ENCODE data around the gene SMC1B.

DNA sequence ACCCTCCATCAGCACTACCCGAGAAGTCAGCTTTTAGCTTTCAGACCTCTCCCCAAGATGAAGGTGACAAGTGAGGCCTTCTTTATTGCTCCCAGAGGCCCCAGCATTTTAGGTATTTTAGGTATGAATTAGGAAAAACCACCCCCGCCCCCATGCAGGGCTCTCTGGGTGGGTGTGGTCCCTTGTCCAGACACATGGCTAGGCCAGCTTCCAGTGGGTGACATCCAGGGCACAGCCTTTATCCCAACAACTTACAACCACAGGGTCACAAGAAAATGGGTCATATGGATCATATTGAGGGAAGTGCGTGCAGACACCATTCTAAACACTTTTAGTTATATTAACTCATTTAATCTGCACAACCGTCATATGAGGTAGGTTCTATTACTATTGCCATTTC is 42.2 kb upstream of the SMC1B start:
- no peak for TF ChIP-seq POLR2AphosphoS5 (IDR thresholded peaks at IDR 0.05; ENCODE audit: low read depth, low read length)
- TF ChIP-seq, protein P1, sequence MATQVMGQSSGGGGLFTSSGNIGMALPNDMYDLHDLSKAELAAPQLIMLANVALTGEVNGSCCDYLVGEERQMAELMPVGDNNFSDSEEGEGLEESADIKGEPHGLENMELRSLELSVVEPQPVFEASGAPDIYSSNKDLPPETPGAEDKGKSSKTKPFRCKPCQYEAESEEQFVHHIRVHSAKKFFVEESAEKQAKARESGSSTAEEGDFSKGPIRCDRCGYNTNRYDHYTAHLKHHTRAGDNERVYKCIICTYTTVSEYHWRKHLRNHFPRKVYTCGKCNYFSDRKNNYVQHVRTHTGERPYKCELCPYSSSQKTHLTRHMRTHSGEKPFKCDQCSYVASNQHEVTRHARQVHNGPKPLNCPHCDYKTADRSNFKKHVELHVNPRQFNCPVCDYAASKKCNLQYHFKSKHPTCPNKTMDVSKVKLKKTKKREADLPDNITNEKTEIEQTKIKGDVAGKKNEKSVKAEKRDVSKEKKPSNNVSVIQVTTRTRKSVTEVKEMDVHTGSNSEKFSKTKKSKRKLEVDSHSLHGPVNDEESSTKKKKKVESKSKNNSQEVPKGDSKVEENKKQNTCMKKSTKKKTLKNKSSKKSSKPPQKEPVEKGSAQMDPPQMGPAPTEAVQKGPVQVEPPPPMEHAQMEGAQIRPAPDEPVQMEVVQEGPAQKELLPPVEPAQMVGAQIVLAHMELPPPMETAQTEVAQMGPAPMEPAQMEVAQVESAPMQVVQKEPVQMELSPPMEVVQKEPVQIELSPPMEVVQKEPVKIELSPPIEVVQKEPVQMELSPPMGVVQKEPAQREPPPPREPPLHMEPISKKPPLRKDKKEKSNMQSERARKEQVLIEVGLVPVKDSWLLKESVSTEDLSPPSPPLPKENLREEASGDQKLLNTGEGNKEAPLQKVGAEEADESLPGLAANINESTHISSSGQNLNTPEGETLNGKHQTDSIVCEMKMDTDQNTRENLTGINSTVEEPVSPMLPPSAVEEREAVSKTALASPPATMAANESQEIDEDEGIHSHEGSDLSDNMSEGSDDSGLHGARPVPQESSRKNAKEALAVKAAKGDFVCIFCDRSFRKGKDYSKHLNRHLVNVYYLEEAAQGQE (IDR thresholded peaks at IDR 0.05; ENCODE audit: insufficient read depth in 1 of 2, low read depth in 2 of 2, low read length in 2 of 2), result no peak
- TF ChIP-seq TAF1 (IDR thresholded peaks at IDR 0.05; ENCODE audit: borderline replicate concordance, insufficient read depth, low read length), result no peak
- TF ChIP-seq SIN3A (IDR thresholded peaks at IDR 0.05; ENCODE audit: borderline replicate concordance, insufficient read depth, low read length), result no peak
- TF ChIP-seq FOXP2 (optimal IDR thresholded peaks at IDR 0.05; ENCODE audit: borderline replicate concordance, extremely low read depth, extremely low read length, insufficient read depth), result no peak

All from PFSK-1 (cell line).